Measurements from ENCODE around the gene TBC1D20.

The TBC1D20 gene

DNA sequence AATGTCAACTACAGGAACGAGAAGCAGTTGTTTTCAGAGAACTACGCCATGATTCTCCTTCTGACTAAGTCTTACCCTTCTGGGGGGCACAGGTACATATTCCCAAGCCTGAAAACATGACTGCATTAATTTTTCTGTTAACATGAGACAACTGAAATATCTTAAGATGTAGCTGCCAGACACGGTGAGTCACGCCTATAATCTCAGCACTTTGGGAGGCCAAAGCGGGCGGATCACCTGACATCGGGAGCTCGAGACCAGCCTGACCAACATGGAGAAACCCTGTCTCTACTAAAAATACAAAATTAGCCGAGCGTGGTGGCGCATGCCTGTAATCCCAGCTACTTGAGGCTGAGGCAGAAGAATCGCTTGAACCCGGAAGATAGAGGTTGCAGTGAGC lies 21.7 kb downstream of the TBC1D20 start:
- ATAC-seq = no peak
- TF ChIP-seq RARB (CRISPR knock-in tag; IDR thresholded peaks at IDR 0.05) (no peak), ZFP30 (CRISPR knock-in tag; IDR thresholded peaks at IDR 0.05) (no peak), PPARA (CRISPR knock-in tag; IDR thresholded peaks at IDR 0.05; ENCODE audit: borderline replicate concordance) (no peak), GLIS3 (CRISPR knock-in tag; IDR thresholded peaks at IDR 0.05) (no peak), CSDC2 (CRISPR knock-in tag; IDR thresholded peaks at IDR 0.05) (no peak), ZFP3 (CRISPR knock-in tag; IDR thresholded peaks at IDR 0.05) (no peak), SNAI2 (CRISPR knock-in tag; IDR thresholded peaks at IDR 0.05) (no peak), ESRRG (CRISPR knock-in tag; IDR thresholded peaks at IDR 0.05) (no peak), ZNF8 (CRISPR knock-in tag; IDR thresholded peaks at IDR 0.05) (no peak), TOX (CRISPR knock-in tag; IDR thresholded peaks at IDR 0.05; ENCODE audit: borderline replicate concordance) (no peak), ARNTL (CRISPR knock-in tag; IDR thresholded peaks at IDR 0.05; ENCODE audit: borderline replicate concordance, low read depth) (no peak), OSR1 (CRISPR knock-in tag; IDR thresholded peaks at IDR 0.05) (no peak), ZC3H10 (CRISPR knock-in tag; IDR thresholded peaks at IDR 0.05) (no peak), ZNF565 (CRISPR knock-in tag; conservative IDR thresholded peaks at IDR 0.05; ENCODE audit: low read depth) (no peak)
- TF ChIP-seq, protein P1, sequence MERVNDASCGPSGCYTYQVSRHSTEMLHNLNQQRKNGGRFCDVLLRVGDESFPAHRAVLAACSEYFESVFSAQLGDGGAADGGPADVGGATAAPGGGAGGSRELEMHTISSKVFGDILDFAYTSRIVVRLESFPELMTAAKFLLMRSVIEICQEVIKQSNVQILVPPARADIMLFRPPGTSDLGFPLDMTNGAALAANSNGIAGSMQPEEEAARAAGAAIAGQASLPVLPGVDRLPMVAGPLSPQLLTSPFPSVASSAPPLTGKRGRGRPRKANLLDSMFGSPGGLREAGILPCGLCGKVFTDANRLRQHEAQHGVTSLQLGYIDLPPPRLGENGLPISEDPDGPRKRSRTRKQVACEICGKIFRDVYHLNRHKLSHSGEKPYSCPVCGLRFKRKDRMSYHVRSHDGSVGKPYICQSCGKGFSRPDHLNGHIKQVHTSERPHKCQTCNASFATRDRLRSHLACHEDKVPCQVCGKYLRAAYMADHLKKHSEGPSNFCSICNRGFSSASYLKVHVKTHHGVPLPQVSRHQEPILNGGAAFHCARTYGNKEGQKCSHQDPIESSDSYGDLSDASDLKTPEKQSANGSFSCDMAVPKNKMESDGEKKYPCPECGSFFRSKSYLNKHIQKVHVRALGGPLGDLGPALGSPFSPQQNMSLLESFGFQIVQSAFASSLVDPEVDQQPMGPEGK (CRISPR knock-in tag; IDR thresholded peaks at IDR 0.05; ENCODE audit: borderline replicate concordance) = no peak
- TF ChIP-seq, protein P2, sequence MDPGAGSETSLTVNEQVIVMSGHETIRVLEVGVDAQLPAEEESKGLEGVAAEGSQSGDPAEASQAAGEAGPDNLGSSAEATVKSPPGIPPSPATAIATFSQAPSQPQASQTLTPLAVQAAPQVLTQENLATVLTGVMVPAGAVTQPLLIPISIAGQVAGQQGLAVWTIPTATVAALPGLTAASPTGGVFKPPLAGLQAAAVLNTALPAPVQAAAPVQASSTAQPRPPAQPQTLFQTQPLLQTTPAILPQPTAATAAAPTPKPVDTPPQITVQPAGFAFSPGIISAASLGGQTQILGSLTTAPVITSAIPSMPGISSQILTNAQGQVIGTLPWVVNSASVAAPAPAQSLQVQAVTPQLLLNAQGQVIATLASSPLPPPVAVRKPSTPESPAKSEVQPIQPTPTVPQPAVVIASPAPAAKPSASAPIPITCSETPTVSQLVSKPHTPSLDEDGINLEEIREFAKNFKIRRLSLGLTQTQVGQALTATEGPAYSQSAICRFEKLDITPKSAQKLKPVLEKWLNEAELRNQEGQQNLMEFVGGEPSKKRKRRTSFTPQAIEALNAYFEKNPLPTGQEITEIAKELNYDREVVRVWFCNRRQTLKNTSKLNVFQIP (CRISPR knock-in tag; IDR thresholded peaks at IDR 0.05; ENCODE audit: borderline replicate concordance, low read depth) = no peak
- TF ChIP-seq, protein P3, sequence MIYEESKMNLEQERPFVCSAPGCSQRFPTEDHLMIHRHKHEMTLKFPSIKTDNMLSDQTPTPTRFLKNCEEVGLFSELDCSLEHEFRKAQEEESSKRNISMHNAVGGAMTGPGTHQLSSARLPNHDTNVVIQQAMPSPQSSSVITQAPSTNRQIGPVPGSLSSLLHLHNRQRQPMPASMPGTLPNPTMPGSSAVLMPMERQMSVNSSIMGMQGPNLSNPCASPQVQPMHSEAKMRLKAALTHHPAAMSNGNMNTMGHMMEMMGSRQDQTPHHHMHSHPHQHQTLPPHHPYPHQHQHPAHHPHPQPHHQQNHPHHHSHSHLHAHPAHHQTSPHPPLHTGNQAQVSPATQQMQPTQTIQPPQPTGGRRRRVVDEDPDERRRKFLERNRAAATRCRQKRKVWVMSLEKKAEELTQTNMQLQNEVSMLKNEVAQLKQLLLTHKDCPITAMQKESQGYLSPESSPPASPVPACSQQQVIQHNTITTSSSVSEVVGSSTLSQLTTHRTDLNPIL (CRISPR knock-in tag; IDR thresholded peaks at IDR 0.05; ENCODE audit: low read depth) = no peak
- TF ChIP-seq, protein P4, sequence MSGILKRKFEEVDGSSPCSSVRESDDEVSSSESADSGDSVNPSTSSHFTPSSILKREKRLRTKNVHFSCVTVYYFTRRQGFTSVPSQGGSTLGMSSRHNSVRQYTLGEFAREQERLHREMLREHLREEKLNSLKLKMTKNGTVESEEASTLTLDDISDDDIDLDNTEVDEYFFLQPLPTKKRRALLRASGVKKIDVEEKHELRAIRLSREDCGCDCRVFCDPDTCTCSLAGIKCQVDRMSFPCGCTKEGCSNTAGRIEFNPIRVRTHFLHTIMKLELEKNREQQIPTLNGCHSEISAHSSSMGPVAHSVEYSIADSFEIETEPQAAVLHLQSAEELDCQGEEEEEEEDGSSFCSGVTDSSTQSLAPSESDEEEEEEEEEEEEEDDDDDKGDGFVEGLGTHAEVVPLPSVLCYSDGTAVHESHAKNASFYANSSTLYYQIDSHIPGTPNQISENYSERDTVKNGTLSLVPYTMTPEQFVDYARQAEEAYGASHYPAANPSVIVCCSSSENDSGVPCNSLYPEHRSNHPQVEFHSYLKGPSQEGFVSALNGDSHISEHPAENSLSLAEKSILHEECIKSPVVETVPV (CRISPR knock-in tag; IDR thresholded peaks at IDR 0.05) = no peak

DNA sequence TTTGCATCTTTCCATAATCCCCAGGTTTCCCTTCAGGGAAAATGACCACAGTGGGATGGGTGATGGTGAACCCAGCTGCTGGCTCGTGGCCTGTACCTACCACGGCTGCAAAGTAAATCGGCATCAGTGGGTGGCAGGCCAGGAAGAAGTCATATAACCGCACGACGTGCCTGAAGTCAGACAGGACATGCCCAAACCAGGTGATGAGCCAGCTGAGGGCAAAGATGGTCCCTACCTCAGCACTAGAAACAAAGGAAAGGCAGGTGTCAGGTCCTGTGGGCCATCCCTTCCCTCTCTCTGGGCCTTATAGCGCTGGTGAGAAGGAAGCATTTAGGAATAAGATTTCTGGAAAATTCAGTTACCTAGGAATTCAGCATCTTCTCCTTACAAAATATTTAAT lies 22.2 kb downstream of the TBC1D20 start:
- no peak for ATAC-seq
- TF ChIP-seq GLIS3 (CRISPR knock-in tag; IDR thresholded peaks at IDR 0.05) (no peak), ZNF565 (CRISPR knock-in tag; conservative IDR thresholded peaks at IDR 0.05; ENCODE audit: low read depth) (no peak), SNAI2 (CRISPR knock-in tag; IDR thresholded peaks at IDR 0.05) (no peak), TOX (CRISPR knock-in tag; IDR thresholded peaks at IDR 0.05; ENCODE audit: borderline replicate concordance) (no peak), ZNF70 (CRISPR knock-in tag; IDR thresholded peaks at IDR 0.05) (no peak), ARNTL (CRISPR knock-in tag; IDR thresholded peaks at IDR 0.05; ENCODE audit: borderline replicate concordance, low read depth) (no peak), OSR1 (CRISPR knock-in tag; IDR thresholded peaks at IDR 0.05) (no peak), ZC3H10 (CRISPR knock-in tag; IDR thresholded peaks at IDR 0.05) (no peak), ZNF8 (CRISPR knock-in tag; IDR thresholded peaks at IDR 0.05) (no peak)
- TF ChIP-seq, protein P5, sequence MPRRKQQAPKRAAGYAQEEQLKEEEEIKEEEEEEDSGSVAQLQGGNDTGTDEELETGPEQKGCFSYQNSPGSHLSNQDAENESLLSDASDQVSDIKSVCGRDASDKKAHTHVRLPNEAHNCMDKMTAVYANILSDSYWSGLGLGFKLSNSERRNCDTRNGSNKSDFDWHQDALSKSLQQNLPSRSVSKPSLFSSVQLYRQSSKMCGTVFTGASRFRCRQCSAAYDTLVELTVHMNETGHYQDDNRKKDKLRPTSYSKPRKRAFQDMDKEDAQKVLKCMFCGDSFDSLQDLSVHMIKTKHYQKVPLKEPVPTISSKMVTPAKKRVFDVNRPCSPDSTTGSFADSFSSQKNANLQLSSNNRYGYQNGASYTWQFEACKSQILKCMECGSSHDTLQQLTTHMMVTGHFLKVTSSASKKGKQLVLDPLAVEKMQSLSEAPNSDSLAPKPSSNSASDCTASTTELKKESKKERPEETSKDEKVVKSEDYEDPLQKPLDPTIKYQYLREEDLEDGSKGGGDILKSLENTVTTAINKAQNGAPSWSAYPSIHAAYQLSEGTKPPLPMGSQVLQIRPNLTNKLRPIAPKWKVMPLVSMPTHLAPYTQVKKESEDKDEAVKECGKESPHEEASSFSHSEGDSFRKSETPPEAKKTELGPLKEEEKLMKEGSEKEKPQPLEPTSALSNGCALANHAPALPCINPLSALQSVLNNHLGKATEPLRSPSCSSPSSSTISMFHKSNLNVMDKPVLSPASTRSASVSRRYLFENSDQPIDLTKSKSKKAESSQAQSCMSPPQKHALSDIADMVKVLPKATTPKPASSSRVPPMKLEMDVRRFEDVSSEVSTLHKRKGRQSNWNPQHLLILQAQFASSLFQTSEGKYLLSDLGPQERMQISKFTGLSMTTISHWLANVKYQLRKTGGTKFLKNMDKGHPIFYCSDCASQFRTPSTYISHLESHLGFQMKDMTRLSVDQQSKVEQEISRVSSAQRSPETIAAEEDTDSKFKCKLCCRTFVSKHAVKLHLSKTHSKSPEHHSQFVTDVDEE (CRISPR knock-in tag; IDR thresholded peaks at IDR 0.05) = no peak
- TF ChIP-seq, protein P4 (CRISPR knock-in tag; IDR thresholded peaks at IDR 0.05) = no peak
